ENCODE data around the gene BAZ1B. TPM values are rescaled to one million over a fixed set of nuclear protein-coding genes. Genes with fewer than 3 reads are reported as not detected.

The BAZ1B gene
- total and polyA plus RNA-seq, 4 donors, result 19.9 to 65.0 (median 32.9) TPM

GRCh38 chr7:73509463-73509862, 12.6 kb downstream of the BAZ1B start:
- DNase-seq (no peak), ATAC-seq (ENCODE audit: insufficient read depth, low FRiP score) (peak; percentile 66)
- Histone ChIP-seq H3K4me1 (ENCODE audit: control insufficient read depth in 5 of 5, insufficient read depth in 5 of 5, low read length in 5 of 5) (peaks cover 0 to 2% (median 0%) of the 10 kb centered on the region in 5 donors), H3K4me3 (no peak overlapping the region), H3K9me3 (ENCODE audit: control insufficient read depth in 4 of 4, insufficient read depth in 3 of 4, low read length in 3 of 4) (no peaks in the 10 kb centered on the region), H3K27ac (ENCODE audit: low read depth in 1 of 2, low read length in 1 of 2) (peak overlapping the region in 1 of 2 donors; percentile 40), H3K9ac (ENCODE audit: insufficient read depth in 1 of 2, low read length in 2 of 2) (no peak overlapping the region), H3K27me3 (ENCODE audit: control insufficient read depth in 3 of 3, insufficient read depth in 3 of 3, low read length in 2 of 3) (no peaks in the 10 kb centered on the region), H3K36me3 (ENCODE audit: control insufficient read depth in 4 of 4, insufficient read depth in 4 of 4, low read length in 4 of 4) (peaks cover 22 to 43% (median 26%) of the 10 kb centered on the region in 4 donors)
- TF ChIP-seq CTCF (IDR thresholded peaks at IDR 0.05; ENCODE audit: control extremely low read depth, extremely low read depth), result no peak
- WGBS, 2 donors, result 54 to 70% methylated on average over 5 of the region's 5 CpGs

GRCh38 chr7:73507556-73507955, 14.5 kb downstream of the BAZ1B start:
- Histone ChIP-seq H3K36me3 (ENCODE audit: control insufficient read depth in 4 of 4, insufficient read depth in 4 of 4, low read length in 4 of 4) (peaks cover 27 to 55% (median 38%) of the 10 kb centered on the region in 4 donors), H3K9ac (ENCODE audit: insufficient read depth in 1 of 2, low read length in 2 of 2) (no peak overlapping the region), H3K9me3 (ENCODE audit: control insufficient read depth in 4 of 4, insufficient read depth in 3 of 4, low read length in 3 of 4) (no peaks in the 10 kb centered on the region), H3K27me3 (ENCODE audit: control insufficient read depth in 3 of 3, insufficient read depth in 3 of 3, low read length in 2 of 3) (no peaks in the 10 kb centered on the region), H3K4me1 (ENCODE audit: control insufficient read depth in 5 of 5, insufficient read depth in 5 of 5, low read length in 5 of 5) (peaks cover 0 to 2% (median 0%) of the 10 kb centered on the region in 5 donors), H3K27ac (ENCODE audit: low read depth in 1 of 2, low read length in 1 of 2) (no peak overlapping the region), H3K4me3 (no peak overlapping the region)
- no peak for ATAC-seq (ENCODE audit: insufficient read depth, low FRiP score)
- no peak for TF ChIP-seq CTCF (IDR thresholded peaks at IDR 0.05; ENCODE audit: control extremely low read depth, extremely low read depth)
- DNase-seq, result no peak
- 83 to 100% methylated on average over 2 of the region's 2 CpGs for WGBS, 2 donors

- peaks cover 29 to 59% (median 40%) of the 10 kb centered on the region in 4 donors for H3K36me3 ChIP-seq (ENCODE audit: control insufficient read depth in 4 of 4, insufficient read depth in 4 of 4, low read length in 4 of 4)
- no peaks in the 10 kb centered on the region for H3K27me3 ChIP-seq (ENCODE audit: control insufficient read depth in 3 of 3, insufficient read depth in 3 of 3, low read length in 2 of 3)
- 96 to 98% methylated on average over 1 of the region's 1 CpG for WGBS, 2 donors
- no peaks in the 10 kb centered on the region for H3K4me1 ChIP-seq (ENCODE audit: control insufficient read depth in 5 of 5, insufficient read depth in 5 of 5, low read length in 5 of 5)
- TF ChIP-seq CTCF (IDR thresholded peaks at IDR 0.05; ENCODE audit: control extremely low read depth, extremely low read depth), result no peak
- no peak for ATAC-seq (ENCODE audit: insufficient read depth, low FRiP score)
- no peak overlapping the region for H3K9ac ChIP-seq (ENCODE audit: insufficient read depth in 1 of 2, low read length in 2 of 2)
- no peak for DNase-seq
- no peak overlapping the region for H3K4me3 ChIP-seq
- no peaks in the 10 kb centered on the region for H3K9me3 ChIP-seq (ENCODE audit: control insufficient read depth in 4 of 4, insufficient read depth in 3 of 4, low read length in 3 of 4)
- no peak overlapping the region for H3K27ac ChIP-seq (ENCODE audit: low read depth in 1 of 2, low read length in 1 of 2)
Observed at GRCh38 chr7:73504920-73505319, 17.2 kb downstream of the BAZ1B start.

GRCh38 chr7:73504017-73504416, 18.1 kb downstream of the BAZ1B start:
- Histone ChIP-seq H3K4me3 (no peak overlapping the region), H3K27me3 (ENCODE audit: control insufficient read depth in 3 of 3, insufficient read depth in 3 of 3, low read length in 2 of 3) (no peaks in the 10 kb centered on the region), H3K27ac (ENCODE audit: low read depth in 1 of 2, low read length in 1 of 2) (no peak overlapping the region), H3K9me3 (ENCODE audit: control insufficient read depth in 4 of 4, insufficient read depth in 3 of 4, low read length in 3 of 4) (no peaks in the 10 kb centered on the region), H3K4me1 (ENCODE audit: control insufficient read depth in 5 of 5, insufficient read depth in 5 of 5, low read length in 5 of 5) (no peaks in the 10 kb centered on the region), H3K36me3 (ENCODE audit: control insufficient read depth in 4 of 4, insufficient read depth in 4 of 4, low read length in 4 of 4) (peaks cover 34 to 59% (median 38%) of the 10 kb centered on the region in 4 donors), H3K9ac (ENCODE audit: insufficient read depth in 1 of 2, low read length in 2 of 2) (no peak overlapping the region)
- DNase-seq (no peak), ATAC-seq (ENCODE audit: insufficient read depth, low FRiP score) (no peak)
- WGBS, 2 donors, result 94 to 98% methylated on average over 2 of the region's 2 CpGs
- TF ChIP-seq CTCF (IDR thresholded peaks at IDR 0.05; ENCODE audit: control extremely low read depth, extremely low read depth), result no peak
